AG04450 (cell line): ENCODE measurements around the gene ENTR1. TPM values are rescaled to one million over a fixed set of nuclear protein-coding genes. Genes with fewer than 3 reads are reported as not detected.

Experiments used
- CTCF ChIA-PET: fragments of 300-600, 350-600 bp; formaldehyde crosslinking; extraction: SDS; loops from one replicate; lab custom pipeline; 2022; ENCODE audit warnings: antibody characterized with exemption, inconsistent platforms; lab: Charles Lee
- POLR2A ChIA-PET: fragments of 350-600 bp; formaldehyde crosslinking; extraction: SDS; loops from one replicate; lab custom pipeline; 2021; ENCODE audit warnings: antibody characterized with exemption, inconsistent platforms; lab: Yijun Ruan, JAX
- DNase-seq: peaks from one replicate; pipeline ENCODE4 v3.0.0-alpha.2; 2011; ENCODE audit warnings: low read depth, low spot score
- H3K27ac ChIP-seq: one replicate; pipeline ENCODE4 v1.5.1; 2012; ENCODE audit warnings: low read depth, low read length, control low read depth
- H3K27me3 ChIP-seq: one replicate; pipeline ENCODE4 v1.6.0; 2012; ENCODE audit warnings: low read length; ENCODE audit not compliant: control insufficient read depth, insufficient read depth
- H3K4me3 ChIP-seq: 2 replicates; pipeline ENCODE4 v1.5.1; 2011; ENCODE audit warnings: mild to moderate bottlenecking, low read depth, low read length, control low read depth
- H3K9me3 ChIP-seq: 2 replicates; pipeline ENCODE4 v1.5.1; 2012; ENCODE audit warnings: low read length; ENCODE audit not compliant: control insufficient read depth, insufficient read depth
- CTCF ChIP-seq: IDR thresholded peaks from 2 replicates; pipeline ENCODE4 v1.5.1; 2011; ENCODE audit warnings: low read depth, low read length, control low read depth, inconsistent platforms
- polyA plus RNA-seq: library from polyadenylated mRNA; depleted of rRNA; stranded (reverse); fragments of >200 nt; gene quantifications from 2 replicates; pipeline ENCODE4 v1.2.3, GENCODE V29; 2011

ENTR1 gene
- polyA plus RNA-seq, 1 experiment, result 31.5 TPM

GRCh38 chr9:136421791-136422190 lies 11.4 kb upstream of the ENTR1 start:
- no peaks in the 10 kb centered on the region; the same call in 1 of the 2 replicates for H3K9me3 ChIP-seq
- H3K4me3 ChIP-seq, result no peak overlapping the region
- TF ChIP-seq CTCF, result no peak
- POLR2A ChIA-PET, result no interaction called here
- no peak for DNase-seq
- CTCF ChIA-PET, result no interaction called here
- no peak overlapping the region for H3K27ac ChIP-seq
- no peaks in the 10 kb centered on the region for H3K27me3 ChIP-seq

GRCh38 chr9:136419092-136419420 lies 8.6 kb upstream of the ENTR1 start:
- no peak for DNase-seq
- CTCF ChIA-PET, result interaction anchor here (1.0 kb wide), 1 partner anchor 56 kb away, joined by 3 read pairs; the partner anchor contains the start of gene DNLZ
- POLR2A ChIA-PET, result no interaction called here
- Histone ChIP-seq H3K4me3 (no peak overlapping the region), H3K27me3 (no peaks in the 10 kb centered on the region), H3K27ac (no peak overlapping the region), H3K9me3 (no peaks in the 10 kb centered on the region; the same call in 1 of the 2 replicates)
- TF ChIP-seq CTCF, result no peak

GRCh38 chr9:136418182-136419091 lies 8.0 kb upstream of the ENTR1 start:
- POLR2A ChIA-PET, result interaction anchor here (1.0 kb wide), 1 partner anchor 8 kb away, joined by 7 read pairs; no protein-coding TSS in a partner anchor
- H3K27ac ChIP-seq, result no peak overlapping the region

GRCh38 chr9:136416914-136417313 lies 6.5 kb upstream of the ENTR1 start:
- TF ChIP-seq CTCF, result no peak
- no peak overlapping the region for H3K4me3 ChIP-seq
- ChIA-PET POLR2A (no interaction called here), CTCF (no interaction called here)
- no peak for DNase-seq
- H3K27ac ChIP-seq, result no peak overlapping the region
- no peaks in the 10 kb centered on the region; the same call in 1 of the 2 replicates for H3K9me3 ChIP-seq
- no peaks in the 10 kb centered on the region for H3K27me3 ChIP-seq

More at GRCh38 chr9:136418182-136419091, 8.0 kb upstream of the ENTR1 start:
- no peak for TF ChIP-seq CTCF
- no peak for DNase-seq
- H3K9me3 ChIP-seq, result no peaks in the 10 kb centered on the region; the same call in 1 of the 2 replicates
- CTCF ChIA-PET, result no interaction called here
- H3K4me3 ChIP-seq, result no peak overlapping the region
- H3K27me3 ChIP-seq, result no peaks in the 10 kb centered on the region

- Histone ChIP-seq H3K4me3 (no peak overlapping the region), H3K27me3 (no peaks in the 10 kb centered on the region), H3K9me3 (no peaks in the 10 kb centered on the region; the same call in 1 of the 2 replicates), H3K27ac (no peak overlapping the region)
- ChIA-PET POLR2A (no interaction called here), CTCF (no interaction called here)
- DNase-seq, result no peak
- no peak for TF ChIP-seq CTCF
Observed at GRCh38 chr9:136416427-136416826, 6.0 kb upstream of the ENTR1 start.
